ENCODE data around the gene PSRC1.

DNA sequence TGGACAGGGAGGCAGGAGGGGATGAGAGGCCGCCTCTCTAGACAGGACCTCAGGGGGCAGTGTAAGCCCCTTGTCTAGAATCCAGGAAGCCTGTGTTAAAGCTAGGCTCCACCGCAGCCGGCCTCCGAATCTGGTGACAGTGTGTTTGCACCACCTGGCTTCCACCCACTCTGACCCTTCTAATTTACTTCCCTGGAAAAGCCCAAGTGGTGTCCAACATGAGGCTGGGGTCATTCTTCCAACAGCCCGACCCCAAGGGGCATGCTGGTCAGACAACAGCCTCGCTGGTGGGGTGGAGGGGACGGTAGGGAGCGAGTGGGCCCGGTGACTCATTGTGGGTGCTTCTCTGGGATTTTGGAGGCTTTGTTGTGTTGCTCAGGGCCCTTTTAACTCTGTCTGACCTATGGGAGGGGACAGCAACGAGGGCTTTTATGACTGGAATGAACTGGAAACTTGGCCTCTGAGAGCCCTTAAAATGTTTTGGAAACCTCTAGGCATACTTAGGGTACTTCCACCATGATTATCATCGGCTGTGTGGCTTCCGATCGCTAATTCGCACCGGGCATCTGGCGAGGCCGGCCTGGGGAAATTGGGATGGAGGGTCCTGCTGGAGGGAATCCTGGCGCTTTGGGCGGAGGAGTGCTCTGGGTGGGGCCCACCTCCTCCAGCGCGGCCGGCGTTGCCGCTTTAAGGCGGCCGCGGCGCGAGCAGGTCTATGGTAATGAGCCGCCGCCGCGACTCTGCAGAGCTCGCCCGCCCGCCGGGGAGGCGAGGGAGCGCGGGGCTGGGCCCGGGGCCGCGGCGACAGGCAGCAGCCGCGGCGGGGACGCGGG, 33.9 kb downstream of the PSRC1 start, which contains the start of gene CELSR2:
- no peak for TF ChIP-seq CTCF (IDR thresholded peaks at IDR 0.05)
- TF ChIP-seq POLR2A (IDR thresholded peaks at IDR 0.05) = no peak
